ENCODE results near the gene ADORA1. TPM values are rescaled to one million over a fixed set of nuclear protein-coding genes. Genes with fewer than 3 reads are reported as not detected.

The ADORA1 gene
- total RNA-seq, 3 donors from 2014 or later = 0.53 to 1.3 (median 0.78) TPM

DNA sequence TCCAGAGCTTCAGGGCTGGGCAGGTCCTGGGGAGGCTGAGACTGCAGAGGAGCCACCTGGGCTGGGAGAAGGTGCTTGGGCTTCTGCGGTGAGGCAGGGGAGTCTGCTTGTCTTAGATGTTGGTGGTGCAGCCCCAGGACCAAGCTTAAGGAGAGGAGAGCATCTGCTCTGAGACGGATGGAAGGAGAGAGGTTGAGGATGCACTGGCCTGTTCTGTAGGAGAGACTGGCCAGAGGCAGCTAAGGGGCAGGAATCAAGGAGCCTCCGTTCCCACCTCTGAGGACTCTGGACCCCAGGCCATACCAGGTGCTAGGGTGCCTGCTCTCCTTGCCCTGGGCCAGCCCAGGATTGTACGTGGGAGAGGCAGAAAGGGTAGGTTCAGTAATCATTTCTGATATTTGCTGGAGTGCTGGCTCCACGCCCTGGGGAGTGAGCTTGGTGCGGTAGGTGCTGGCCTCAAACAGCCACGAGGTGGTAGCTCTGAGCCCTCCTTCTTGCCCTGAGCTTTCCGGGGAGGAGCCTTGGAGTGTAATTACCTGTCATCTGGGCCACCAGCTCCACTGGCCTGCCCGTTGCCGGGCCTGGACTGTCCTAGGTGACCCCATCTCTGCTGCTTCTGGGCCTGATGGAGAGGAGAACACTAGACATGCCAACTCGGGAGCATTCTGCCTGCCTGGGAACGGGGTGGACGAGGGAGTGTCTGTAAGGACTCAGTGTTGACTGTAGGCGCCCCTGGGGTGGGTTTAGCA, 38.8 kb downstream of the ADORA1 start:
- ATAC-seq = peak; percentile 89
- Histone ChIP-seq H3K36me3 (ENCODE audit: low read depth) (no peaks in the 10 kb centered on the region), H3K4me1 (ENCODE audit: low read depth) (no peaks in the 10 kb centered on the region), H3K9me3 (no peaks in the 10 kb centered on the region), H3K4me3 (no peak overlapping the region)
- TF ChIP-seq, protein P1, sequence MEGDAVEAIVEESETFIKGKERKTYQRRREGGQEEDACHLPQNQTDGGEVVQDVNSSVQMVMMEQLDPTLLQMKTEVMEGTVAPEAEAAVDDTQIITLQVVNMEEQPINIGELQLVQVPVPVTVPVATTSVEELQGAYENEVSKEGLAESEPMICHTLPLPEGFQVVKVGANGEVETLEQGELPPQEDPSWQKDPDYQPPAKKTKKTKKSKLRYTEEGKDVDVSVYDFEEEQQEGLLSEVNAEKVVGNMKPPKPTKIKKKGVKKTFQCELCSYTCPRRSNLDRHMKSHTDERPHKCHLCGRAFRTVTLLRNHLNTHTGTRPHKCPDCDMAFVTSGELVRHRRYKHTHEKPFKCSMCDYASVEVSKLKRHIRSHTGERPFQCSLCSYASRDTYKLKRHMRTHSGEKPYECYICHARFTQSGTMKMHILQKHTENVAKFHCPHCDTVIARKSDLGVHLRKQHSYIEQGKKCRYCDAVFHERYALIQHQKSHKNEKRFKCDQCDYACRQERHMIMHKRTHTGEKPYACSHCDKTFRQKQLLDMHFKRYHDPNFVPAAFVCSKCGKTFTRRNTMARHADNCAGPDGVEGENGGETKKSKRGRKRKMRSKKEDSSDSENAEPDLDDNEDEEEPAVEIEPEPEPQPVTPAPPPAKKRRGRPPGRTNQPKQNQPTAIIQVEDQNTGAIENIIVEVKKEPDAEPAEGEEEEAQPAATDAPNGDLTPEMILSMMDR (IDR thresholded peaks at IDR 0.05) = no peak
- DNase-seq = peak in 2 of 3 donors; percentile 66 to 68
- intact Hi-C loops (cut with DNase I, micrococcal nuclease) = no loop called here

DNA sequence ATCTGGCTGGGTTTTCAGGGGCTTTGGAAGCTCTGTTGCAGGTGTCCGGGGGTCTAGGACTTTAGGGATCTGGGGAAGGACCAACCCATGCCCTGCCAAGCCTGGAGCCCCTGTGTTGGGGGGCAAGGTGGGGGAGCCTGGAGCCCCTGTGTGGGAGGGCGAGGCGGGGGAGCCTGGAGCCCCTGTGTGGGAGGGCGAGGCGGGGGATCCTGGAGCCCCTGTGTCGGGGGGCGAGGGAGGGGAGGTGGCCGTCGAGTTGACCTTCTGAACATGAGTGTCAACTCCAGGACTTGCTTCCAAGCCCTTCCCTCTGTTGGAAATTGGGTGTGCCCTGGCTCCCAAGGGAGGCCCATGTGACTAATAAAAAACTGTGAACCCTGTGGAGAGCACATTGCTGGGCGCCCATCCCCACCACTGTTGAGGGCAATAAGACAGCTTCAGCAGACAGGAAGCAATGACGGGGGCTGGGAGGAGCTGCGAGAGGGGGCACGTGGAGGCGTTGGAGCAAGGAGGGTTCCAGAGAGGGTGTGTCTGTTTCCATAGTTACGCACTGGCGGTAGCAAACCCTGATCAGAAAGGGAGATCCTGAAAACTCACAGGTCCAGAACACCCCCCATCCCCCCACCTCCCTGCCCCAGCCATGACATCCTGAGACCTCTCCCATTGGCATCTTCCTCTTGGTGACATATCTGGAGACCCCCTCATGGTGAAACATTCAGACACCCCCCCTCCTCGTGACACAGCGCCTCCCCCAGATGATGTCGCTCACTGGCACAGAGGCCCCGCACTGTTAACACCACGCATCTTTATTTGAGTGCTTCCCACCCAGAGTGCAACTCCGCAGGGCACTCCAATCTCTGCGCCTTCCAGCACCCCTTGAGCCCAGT, 39.7 kb downstream of the ADORA1 start:
- no peaks in the 10 kb centered on the region for H3K4me1 ChIP-seq (ENCODE audit: low read depth)
- ATAC-seq (peak; percentile 19), DNase-seq (peak in 1 of 3 donors; percentile 9)
- intact Hi-C loops (cut with DNase I, micrococcal nuclease) = no loop called here
- no peaks in the 10 kb centered on the region for H3K9me3 ChIP-seq
- TF ChIP-seq, protein P1 (IDR thresholded peaks at IDR 0.05) = no peak
- no peaks in the 10 kb centered on the region for H3K36me3 ChIP-seq (ENCODE audit: low read depth)
- H3K4me3 ChIP-seq = no peak overlapping the region

DNA sequence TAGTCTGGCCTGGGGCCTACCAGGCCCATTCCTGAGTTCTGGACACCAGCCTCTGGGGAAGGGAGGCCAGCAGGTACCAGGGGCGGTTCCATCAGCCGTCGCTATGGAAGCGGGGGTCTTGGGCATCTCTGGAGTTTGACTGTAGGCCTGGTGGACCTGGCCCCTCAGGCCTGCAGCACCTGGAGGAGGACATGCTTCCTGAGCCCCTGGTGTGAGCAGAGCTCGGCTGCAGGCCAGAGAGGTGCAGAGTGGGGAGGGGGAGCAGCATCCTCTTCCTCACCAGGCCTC, 40.3 kb downstream of the ADORA1 start:
- ATAC-seq (no peak), DNase-seq (no peak)
- intact Hi-C loops (cut with DNase I, micrococcal nuclease) = no loop called here
- Histone ChIP-seq H3K4me3 (no peak overlapping the region), H3K36me3 (ENCODE audit: low read depth) (no peaks in the 10 kb centered on the region), H3K4me1 (ENCODE audit: low read depth) (no peaks in the 10 kb centered on the region), H3K9me3 (no peaks in the 10 kb centered on the region)
- TF ChIP-seq, protein P1 (IDR thresholded peaks at IDR 0.05) = no peak

DNA sequence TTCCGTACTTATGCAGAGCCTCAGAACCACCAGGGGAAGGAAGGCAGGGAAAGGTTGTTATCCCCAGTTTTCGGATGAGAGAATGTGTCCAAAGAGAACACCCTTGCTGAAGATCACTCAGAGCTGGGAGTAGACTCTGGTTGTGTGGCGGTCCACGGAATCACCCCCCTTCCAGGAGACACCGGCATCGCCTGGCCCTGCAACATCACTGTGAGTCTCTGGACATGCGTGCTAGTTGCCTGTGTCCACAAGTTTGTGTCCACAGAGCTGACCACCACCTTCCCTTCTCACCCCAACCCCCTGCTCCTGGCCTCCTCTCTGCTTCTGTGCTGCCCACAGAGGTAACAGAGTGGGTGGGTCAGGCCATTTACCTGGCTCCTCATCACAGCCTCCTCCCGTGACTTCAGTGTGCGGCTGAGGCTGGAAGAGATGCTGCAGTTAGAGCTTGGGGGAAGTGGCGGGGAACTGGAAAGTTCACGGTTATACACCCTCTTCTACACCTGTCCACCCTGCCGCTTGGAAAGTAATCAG, 40.8 kb downstream of the ADORA1 start:
- no peak for ATAC-seq
- H3K4me1 ChIP-seq (ENCODE audit: low read depth) = no peaks in the 10 kb centered on the region
- H3K9me3 ChIP-seq = no peaks in the 10 kb centered on the region
- H3K4me3 ChIP-seq = no peak overlapping the region
- TF ChIP-seq, protein P1 (IDR thresholded peaks at IDR 0.05) = no peak
- DNase-seq = no peak
- no peaks in the 10 kb centered on the region for H3K36me3 ChIP-seq (ENCODE audit: low read depth)
- intact Hi-C loops (cut with DNase I, micrococcal nuclease) = no loop called here

DNA sequence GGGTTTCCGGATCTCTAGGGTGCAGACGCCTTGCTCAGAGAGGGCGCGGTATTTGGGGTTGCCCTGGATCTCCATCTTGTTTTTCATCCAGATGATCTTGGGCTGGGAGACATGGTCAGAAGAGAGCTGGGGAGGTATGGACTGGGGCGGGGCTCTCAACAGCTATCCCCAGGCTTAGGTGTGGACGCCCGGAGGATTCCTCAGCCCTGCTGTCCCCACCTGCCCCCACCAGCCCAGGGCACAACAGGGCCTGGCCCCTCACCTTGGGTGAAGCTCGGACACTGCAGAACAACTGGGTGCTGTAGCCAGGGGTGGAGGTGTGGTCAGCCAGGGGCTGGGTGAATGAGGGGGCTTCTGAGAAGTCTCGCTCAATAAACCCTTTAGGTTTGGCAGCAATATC, 41.5 kb downstream of the ADORA1 start:
- Histone ChIP-seq H3K4me3 (no peak overlapping the region), H3K9me3 (no peaks in the 10 kb centered on the region), H3K4me1 (ENCODE audit: low read depth) (no peaks in the 10 kb centered on the region), H3K36me3 (ENCODE audit: low read depth) (no peaks in the 10 kb centered on the region)
- peak in 1 of 3 donors; percentile 19 for DNase-seq
- ATAC-seq = no peak
- TF ChIP-seq, protein P1 (IDR thresholded peaks at IDR 0.05) = no peak
- intact Hi-C loops (cut with DNase I, micrococcal nuclease) = no loop called here
